Stomach smooth muscle (tissue), 2 donors: Measurements from ENCODE around the gene SELENOM.
"Not testable (repeated sequence)": the region's sequence is repeated elsewhere in the genome, so short reads cannot be mapped to it uniquely, and the experiment has no call there.

Source experiments
- H3K27ac ChIP-seq: one replicate; pipeline ENCODE4 v1.7.0; 2013; ENCODE audit warnings: mild to moderate bottlenecking, low read length, inconsistent platforms
- H3K27me3 ChIP-seq, 2 donors: one replicate each; pipeline ENCODE4 v1.7.0; 2013; ENCODE audit warnings: low read length in 2 of 2; ENCODE audit not compliant: insufficient read depth in 2 of 2, control insufficient read depth in 1 of 2
- H3K36me3 ChIP-seq, 2 donors: one replicate each; pipeline ENCODE4 v1.7.0; 2013; ENCODE audit warnings: low read length in 2 of 2; ENCODE audit not compliant: control insufficient read depth in 2 of 2, insufficient read depth in 2 of 2
- H3K4me1 ChIP-seq: one replicate; pipeline ENCODE4 v1.7.0; 2013; ENCODE audit warnings: low read length; ENCODE audit not compliant: control insufficient read depth, insufficient read depth
- H3K4me3 ChIP-seq, 2 donors: one replicate each; pipeline ENCODE4 v1.7.0; 2013; ENCODE audit warnings: low read length in 2 of 2
- H3K9ac ChIP-seq, 2 donors: one replicate each; pipeline ENCODE4 v1.7.0; 2013; ENCODE audit warnings: low read length in 2 of 2, mild to moderate bottlenecking in 1 of 2
- H3K9me3 ChIP-seq, 2 donors: one replicate each; pipeline ENCODE4 v1.7.0; 2013; ENCODE audit warnings: low read length in 2 of 2; ENCODE audit not compliant: control insufficient read depth in 2 of 2
- donor health status: healthy.
- donor health status: Pancreatic carcinoma.

Gene SELENOM

DNA sequence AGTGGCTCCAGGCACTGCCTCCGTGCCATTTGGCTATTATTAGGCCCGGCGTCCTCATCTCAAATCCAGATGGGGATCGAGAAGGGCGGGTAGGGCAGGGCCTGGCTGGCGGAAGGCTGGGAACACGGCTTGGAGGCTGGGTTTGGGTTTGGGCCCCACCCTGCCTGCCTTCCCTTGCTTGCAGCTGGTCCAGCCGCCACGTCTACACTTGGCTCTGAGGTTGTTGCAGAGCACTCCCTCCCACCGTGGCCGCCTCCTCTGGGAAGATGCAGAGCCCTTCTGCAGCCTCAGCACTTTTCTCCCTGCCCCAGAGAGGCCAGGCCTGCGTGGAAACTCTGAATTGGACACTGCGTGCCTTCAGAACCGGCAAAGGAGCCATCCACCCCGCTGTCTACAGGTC lies 31.4 kb downstream of the SELENOM start:
- H3K9ac ChIP-seq: no peak overlapping the region
- no peaks in the 10 kb centered on the region for H3K27me3 ChIP-seq
- H3K9me3 ChIP-seq: no peaks in the 10 kb centered on the region
- no peak overlapping the region for H3K4me3 ChIP-seq
- peak overlapping the region; percentile 37 for H3K27ac ChIP-seq
- no peaks in the 10 kb centered on the region for H3K36me3 ChIP-seq
- H3K4me1 ChIP-seq: peaks cover 17% of the 10 kb centered on the region

DNA sequence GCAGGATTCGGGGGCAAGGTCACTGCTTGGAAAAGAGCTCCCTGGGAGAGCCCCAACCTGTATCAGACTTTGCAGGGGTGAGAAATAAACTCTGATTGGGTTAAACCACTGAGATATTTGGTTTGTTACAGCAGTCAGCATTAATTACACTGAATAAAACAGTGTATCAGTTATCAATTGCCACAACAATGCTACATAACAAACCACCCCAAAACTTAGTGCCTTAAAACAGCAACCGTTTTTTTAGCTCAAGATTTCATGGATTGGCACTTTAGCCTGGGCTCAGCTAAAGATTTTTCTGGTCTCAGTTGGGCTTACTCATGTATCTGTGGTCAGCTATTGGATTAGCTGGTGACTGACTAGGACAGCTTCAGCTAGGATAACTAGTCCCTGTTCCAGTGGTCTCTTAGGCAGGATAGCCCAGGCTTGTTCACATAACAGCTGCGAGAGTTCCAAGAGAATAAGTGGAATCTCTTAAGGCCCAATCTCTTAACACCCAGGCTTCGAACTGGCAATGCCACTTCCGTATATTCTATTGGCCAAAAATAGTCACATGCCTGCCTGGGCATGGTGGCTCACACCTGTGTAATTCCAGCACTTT lies 33.7 kb downstream of the SELENOM start:
- not testable (repeated sequence) for H3K27me3 ChIP-seq, H3K9ac ChIP-seq, H3K9me3 ChIP-seq, H3K27ac ChIP-seq, H3K4me1 ChIP-seq, H3K36me3 ChIP-seq, H3K4me3 ChIP-seq

DNA sequence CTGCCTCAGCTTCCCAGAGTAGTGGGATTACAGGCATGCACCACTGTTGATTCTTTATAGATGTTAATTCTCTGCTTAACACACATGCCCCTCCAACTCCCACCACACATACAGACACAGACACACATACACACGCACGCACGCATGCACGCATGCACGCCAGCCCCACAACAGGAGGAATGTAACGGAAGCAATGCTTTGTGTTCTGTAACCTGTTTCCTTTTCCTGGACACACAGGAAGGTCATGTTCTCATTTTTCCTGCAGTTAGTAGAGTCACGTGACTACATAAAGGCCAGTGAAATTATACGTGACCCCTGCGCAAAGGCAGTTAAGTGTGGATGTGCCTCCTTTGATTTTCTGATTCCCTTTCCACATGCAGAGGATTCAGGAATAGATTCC lies 34.2 kb downstream of the SELENOM start:
- not testable (repeated sequence) for H3K4me1 ChIP-seq, H3K9ac ChIP-seq, H3K27ac ChIP-seq, H3K36me3 ChIP-seq, H3K27me3 ChIP-seq, H3K4me3 ChIP-seq, H3K9me3 ChIP-seq

DNA sequence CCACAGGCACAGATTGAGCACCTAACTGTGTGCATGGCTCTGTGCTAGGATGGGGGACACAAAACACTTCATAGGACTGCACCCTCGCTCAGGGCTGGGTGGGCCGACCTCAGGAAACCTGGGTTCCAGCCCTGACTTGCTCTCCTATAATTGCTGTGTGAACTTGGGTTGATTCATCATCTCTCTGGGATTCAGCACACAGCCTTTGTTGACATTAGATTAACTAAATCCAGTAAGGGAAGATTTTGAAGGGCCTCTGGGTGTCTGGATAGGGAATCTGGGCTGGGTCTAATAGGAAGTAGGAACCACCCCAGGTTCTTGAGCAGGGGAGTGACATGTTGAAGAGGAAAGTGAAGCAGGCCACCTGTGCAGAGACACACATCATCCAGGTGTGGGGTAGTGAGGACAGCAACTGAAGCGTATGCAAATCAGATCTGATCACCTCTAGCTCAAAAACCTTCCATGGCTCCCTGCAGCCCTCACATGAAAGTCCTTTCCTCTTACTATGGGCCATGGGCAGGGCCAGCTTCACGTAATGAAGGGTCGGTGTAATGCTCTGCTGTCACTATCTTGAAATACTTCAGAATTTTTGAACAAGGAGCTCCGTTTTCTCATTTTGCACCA lies 37.6 kb downstream of the SELENOM start:
- H3K4me3 ChIP-seq, H3K36me3 ChIP-seq, H3K9me3 ChIP-seq, H3K27me3 ChIP-seq, H3K27ac ChIP-seq, H3K9ac ChIP-seq, H3K4me1 ChIP-seq: not testable (repeated sequence)

DNA sequence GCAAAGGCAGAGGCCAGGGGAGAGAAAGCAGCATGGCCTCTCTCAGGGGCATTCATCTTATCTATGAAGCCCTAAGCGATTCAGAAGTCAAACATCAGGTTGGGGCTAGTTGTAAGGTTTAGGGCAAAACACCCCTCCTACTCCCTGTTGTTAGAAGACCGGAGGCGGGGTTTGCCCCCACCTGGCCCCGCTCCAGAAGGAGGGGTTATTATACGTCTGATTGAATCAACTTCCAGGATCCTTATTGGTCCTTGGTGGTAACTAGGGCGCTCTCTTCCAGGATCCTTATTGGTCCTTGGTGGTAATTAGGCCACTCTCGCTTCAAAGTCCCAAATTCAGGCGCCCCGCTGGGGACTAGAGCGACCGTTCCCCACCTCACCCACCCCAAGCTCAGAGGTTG lies 38.4 kb downstream of the SELENOM start:
- Histone ChIP-seq H3K36me3 (no peaks in the 10 kb centered on the region), H3K27ac (no peak overlapping the region), H3K9ac (no peak overlapping the region), H3K27me3 (no peaks in the 10 kb centered on the region), H3K4me1 (no peaks in the 10 kb centered on the region), H3K9me3 (no peaks in the 10 kb centered on the region), H3K4me3 (no peak overlapping the region)

DNA sequence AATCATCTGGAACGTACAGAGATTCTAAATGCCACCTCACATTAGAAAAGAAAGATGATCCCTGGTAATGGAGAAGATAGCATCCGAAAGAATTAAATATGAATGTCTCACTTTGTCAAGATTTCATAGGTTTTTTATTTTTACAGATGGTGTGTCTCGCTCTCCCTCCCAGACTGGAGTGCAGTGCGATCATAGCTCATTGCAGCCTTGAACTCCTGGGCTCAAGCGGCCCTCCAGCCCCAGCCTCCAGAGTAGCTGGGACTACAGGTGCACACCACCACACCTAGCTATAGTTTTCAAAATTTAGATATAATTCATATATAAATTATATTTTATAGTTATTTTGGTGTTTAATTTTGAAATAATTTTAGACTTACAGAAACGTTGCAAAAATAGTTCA lies 43.0 kb downstream of the SELENOM start:
- H3K36me3 ChIP-seq: no peaks in the 10 kb centered on the region
- H3K9ac ChIP-seq: no peak overlapping the region
- no peak overlapping the region for H3K27ac ChIP-seq
- no peaks in the 10 kb centered on the region for H3K4me1 ChIP-seq
- H3K27me3 ChIP-seq: no peaks in the 10 kb centered on the region
- H3K9me3 ChIP-seq: no peaks in the 10 kb centered on the region
- no peak overlapping the region for H3K4me3 ChIP-seq

DNA sequence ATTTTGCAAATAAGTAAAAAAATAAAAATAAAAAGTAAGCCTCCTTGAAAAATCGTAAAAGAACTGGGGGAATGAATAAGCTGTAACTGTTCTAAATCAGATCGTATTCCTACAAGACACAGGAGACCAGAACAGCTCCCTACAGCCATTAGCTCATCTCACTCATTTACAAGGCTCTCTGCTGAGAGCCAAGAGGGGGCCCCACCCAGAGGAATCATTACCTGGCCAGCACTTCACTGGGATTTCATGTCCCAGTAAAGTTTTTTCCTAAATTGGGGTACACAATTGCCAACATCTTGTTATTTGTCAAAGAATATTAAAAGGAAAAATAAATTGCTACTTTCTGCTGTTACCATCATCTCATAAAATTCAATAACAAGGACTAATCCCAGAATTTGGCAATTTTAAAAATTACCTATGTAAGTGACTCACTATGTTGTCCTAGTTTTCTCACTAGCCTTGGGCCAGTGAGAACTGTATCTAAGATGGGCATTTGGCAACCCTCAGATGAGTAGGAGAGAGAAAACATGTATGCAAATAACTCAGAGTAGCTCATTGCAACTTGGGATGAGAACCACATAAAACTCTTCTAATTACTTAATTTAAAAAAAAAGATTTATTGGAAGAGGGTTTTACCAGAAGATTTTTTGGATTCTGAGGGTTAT lies 44.7 kb downstream of the SELENOM start:
- H3K27ac ChIP-seq: no peak overlapping the region
- no peak overlapping the region for H3K4me3 ChIP-seq
- no peaks in the 10 kb centered on the region for H3K36me3 ChIP-seq

DNA sequence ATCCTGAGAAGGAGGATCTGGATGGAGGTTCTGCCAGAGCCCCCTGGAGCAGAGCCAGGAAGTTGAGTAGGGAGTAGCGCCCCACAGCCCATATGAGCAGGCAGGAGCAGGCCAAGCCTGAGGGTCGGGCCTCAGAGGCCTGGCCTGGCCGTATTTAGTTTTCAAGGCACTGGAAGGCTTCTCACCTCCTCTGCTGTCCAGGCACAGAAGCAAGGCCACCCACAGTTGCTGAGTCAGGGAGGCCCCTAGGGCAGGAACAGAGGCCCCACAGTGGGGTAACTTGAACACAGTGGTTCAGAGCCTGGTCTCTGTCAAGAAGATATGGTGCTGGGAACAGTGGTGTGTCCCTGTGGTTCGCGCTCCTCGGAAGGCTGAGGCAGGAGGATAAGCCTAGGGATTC lies 47.7 kb downstream of the SELENOM start:
- H3K36me3 ChIP-seq, H3K4me3 ChIP-seq, H3K27ac ChIP-seq, H3K9me3 ChIP-seq, H3K27me3 ChIP-seq, H3K9ac ChIP-seq: not testable (repeated sequence)
- H3K4me1 ChIP-seq: peaks cover 26% of the 10 kb centered on the region

More for the DNA sequence above, 44.7 kb downstream of the SELENOM start:
- Histone ChIP-seq H3K27me3 (no peaks in the 10 kb centered on the region), H3K9me3 (no peaks in the 10 kb centered on the region), H3K9ac (no peak overlapping the region), H3K4me1 (peaks cover 3% of the 10 kb centered on the region)

DNA sequence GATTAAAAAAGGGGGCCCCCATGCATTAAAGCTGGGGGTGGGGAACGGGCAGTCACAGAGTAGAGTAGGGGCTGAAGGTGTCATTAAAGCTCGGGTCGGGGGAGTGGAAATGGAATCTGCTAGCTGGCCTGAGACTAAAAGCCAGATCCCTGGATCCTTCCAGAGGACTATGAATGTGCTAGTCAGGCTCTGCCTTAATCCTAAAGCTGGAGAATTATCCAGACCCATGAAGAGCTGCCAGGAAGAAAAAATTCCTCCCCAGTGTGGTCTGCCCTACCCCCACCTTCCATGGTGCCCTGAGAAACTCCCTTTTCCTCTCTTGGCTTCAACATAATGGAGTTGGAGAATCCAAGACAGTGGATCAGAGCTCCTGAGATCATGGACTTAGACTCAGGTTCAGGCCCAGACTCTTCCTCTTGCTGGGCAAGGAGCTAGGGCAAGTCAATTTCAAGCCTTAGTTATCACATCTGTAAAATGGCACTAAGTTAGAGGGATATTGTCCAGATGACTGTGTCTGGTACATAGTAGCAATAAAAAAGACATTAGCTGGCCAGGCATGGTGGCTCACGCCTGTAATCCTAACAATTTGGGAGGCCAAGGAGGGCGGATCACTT lies 50.3 kb downstream of the SELENOM start:
- no peaks in the 10 kb centered on the region for H3K36me3 ChIP-seq
- no peaks in the 10 kb centered on the region for H3K9me3 ChIP-seq
- H3K27me3 ChIP-seq: no peaks in the 10 kb centered on the region
- no peak overlapping the region for H3K4me3 ChIP-seq
- no peak overlapping the region for H3K9ac ChIP-seq
- H3K27ac ChIP-seq: peak overlapping the region; percentile 99
- H3K4me1 ChIP-seq: peaks cover 36% of the 10 kb centered on the region

DNA sequence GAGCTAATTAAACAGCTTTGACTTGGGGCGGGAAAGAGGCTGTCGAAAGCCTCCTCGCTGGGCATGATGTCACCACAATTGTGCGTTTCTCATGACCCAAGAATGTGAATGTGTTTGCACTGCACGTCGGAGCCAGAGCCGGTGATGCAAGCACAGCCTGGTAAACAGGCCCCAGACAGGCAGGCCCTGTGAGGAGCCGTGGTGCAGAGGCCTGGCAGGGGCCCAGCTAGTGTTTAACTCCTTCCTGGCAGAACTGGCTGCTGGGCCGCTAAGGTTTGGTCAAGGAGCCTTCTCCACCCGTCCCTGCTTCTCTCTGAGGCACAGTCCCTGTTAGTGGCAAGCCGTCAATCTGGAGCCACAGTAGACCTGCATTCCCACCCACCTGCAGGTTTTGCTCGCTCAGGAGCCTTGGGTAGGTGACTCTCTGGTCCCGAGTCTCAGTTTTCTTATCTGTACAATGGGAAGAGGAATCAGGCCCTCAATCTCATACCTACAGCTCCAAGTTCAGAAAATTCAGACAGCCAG lies 51.7 kb downstream of the SELENOM start:
- Histone ChIP-seq H3K27ac (peak overlapping the region; percentile 99), H3K36me3 (no peaks in the 10 kb centered on the region), H3K27me3 (no peaks in the 10 kb centered on the region), H3K9me3 (no peaks in the 10 kb centered on the region), H3K4me1 (peaks cover 36% of the 10 kb centered on the region), H3K9ac (peak overlapping the region; percentile 79 to 83), H3K4me3 (peak overlapping the region in 1 of 2 donors; percentile 35)
